Loucy (cell line): Measurements from ENCODE around the gene RAI14.

Source experiments
- EZH2phosphoT487 ChIP-seq: fragments of 200-600 bp; IDR thresholded peaks from 2 replicates; pipeline ENCODE4 v1.6.1; 2018; ENCODE audit warnings: antibody characterized with exemption, mild to moderate bottlenecking, moderate library complexity, borderline replicate concordance
- TF ChIP-seq, protein P1 (sequence below): fragments of 200-600 bp; sonication (generic); conservative IDR thresholded peaks from 2 replicates; pipeline ENCODE4 v1.5.1; 2014; ENCODE audit warnings: mild to moderate bottlenecking, antibody characterized with exemption, low read length

DNA sequence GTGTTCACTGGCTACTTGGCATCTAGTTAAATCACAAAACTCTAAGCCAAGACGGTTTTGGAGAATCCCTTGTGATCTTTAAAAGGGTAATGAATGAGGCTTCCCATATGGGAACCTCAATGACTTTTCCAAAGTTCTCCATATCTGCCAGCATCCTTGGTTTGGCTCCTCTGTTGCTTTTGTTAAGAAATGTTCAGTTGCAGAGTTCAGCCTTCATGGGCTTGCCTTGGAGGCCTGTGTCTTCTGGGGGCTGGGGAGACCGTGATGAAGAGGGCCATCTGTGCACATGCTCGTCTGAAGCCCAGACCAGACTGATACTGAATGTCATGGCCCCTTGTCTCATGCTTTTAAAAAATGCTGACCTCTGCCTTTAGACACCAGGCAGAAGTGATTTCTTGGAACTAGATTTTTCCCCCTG is 84.3 kb downstream of the RAI14 start:
- TF ChIP-seq, protein P1, sequence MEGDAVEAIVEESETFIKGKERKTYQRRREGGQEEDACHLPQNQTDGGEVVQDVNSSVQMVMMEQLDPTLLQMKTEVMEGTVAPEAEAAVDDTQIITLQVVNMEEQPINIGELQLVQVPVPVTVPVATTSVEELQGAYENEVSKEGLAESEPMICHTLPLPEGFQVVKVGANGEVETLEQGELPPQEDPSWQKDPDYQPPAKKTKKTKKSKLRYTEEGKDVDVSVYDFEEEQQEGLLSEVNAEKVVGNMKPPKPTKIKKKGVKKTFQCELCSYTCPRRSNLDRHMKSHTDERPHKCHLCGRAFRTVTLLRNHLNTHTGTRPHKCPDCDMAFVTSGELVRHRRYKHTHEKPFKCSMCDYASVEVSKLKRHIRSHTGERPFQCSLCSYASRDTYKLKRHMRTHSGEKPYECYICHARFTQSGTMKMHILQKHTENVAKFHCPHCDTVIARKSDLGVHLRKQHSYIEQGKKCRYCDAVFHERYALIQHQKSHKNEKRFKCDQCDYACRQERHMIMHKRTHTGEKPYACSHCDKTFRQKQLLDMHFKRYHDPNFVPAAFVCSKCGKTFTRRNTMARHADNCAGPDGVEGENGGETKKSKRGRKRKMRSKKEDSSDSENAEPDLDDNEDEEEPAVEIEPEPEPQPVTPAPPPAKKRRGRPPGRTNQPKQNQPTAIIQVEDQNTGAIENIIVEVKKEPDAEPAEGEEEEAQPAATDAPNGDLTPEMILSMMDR: no peak
- no peak for TF ChIP-seq EZH2phosphoT487
